Measurements from ENCODE around the gene OSTF1.
A peak's percentile ranks its signal among the peaks of the same experiment; 100 is the strongest.

The OSTF1 gene

GRCh38 chr9:75081632-75082031, 6.7 kb upstream of the OSTF1 start:
- TF ChIP-seq CTCF (IDR thresholded peaks at IDR 0.05; ENCODE audit: low read depth, low read length) (no peak), MYC (IDR thresholded peaks at IDR 0.05; ENCODE audit: low read depth, low read length) (no peak), MAX (IDR thresholded peaks at IDR 0.05; ENCODE audit: low read depth, low read length) (no peak), POLR2A (IDR thresholded peaks at IDR 0.05; ENCODE audit: extremely low read depth, insufficient read length) (no peak)
- no peak overlapping the region for H3K4me3 ChIP-seq (ENCODE audit: low read depth, low read length)
- no peak for DNase-seq (ENCODE audit: low read depth)

- no peak for DNase-seq (ENCODE audit: low read depth)
- H3K4me3 ChIP-seq (ENCODE audit: low read depth, low read length): no peak overlapping the region
- TF ChIP-seq CTCF (IDR thresholded peaks at IDR 0.05; ENCODE audit: low read depth, low read length) (no peak), MAX (IDR thresholded peaks at IDR 0.05; ENCODE audit: low read depth, low read length) (no peak), MYC (IDR thresholded peaks at IDR 0.05; ENCODE audit: low read depth, low read length) (no peak), POLR2A (IDR thresholded peaks at IDR 0.05; ENCODE audit: extremely low read depth, insufficient read length) (no peak)
Measured at GRCh38 chr9:75083188-75083970, 4.9 kb upstream of the OSTF1 start.

GRCh38 chr9:75084081-75084672, 4.1 kb upstream of the OSTF1 start:
- DNase-seq (ENCODE audit: low read depth): no peak
- H3K4me3 ChIP-seq (ENCODE audit: low read depth, low read length): no peak overlapping the region
- no peak for TF ChIP-seq MYC (IDR thresholded peaks at IDR 0.05; ENCODE audit: low read depth, low read length)

- no peak for TF ChIP-seq MAX (IDR thresholded peaks at IDR 0.05; ENCODE audit: low read depth, low read length)
- no peak for TF ChIP-seq CTCF (IDR thresholded peaks at IDR 0.05; ENCODE audit: low read depth, low read length)
- no peak for TF ChIP-seq MYC (IDR thresholded peaks at IDR 0.05; ENCODE audit: low read depth, low read length)
- TF ChIP-seq POLR2A (IDR thresholded peaks at IDR 0.05; ENCODE audit: extremely low read depth, insufficient read length): no peak
- no peak overlapping the region for H3K4me3 ChIP-seq (ENCODE audit: low read depth, low read length)
- no peak for DNase-seq (ENCODE audit: low read depth)
Measured at GRCh38 chr9:75085640-75086039, 2.7 kb upstream of the OSTF1 start.

GRCh38 chr9:75086541-75087288, 1.6 kb upstream of the OSTF1 start:
- no peak for DNase-seq (ENCODE audit: low read depth)
- H3K4me3 ChIP-seq (ENCODE audit: low read depth, low read length): peak overlapping the region; percentile 67
- TF ChIP-seq MYC (IDR thresholded peaks at IDR 0.05; ENCODE audit: low read depth, low read length) (no peak), POLR2A (IDR thresholded peaks at IDR 0.05; ENCODE audit: extremely low read depth, insufficient read length) (no peak), MAX (IDR thresholded peaks at IDR 0.05; ENCODE audit: low read depth, low read length) (no peak), CTCF (IDR thresholded peaks at IDR 0.05; ENCODE audit: low read depth, low read length) (no peak)

GRCh38 chr9:75087289-75087823, 958 bp upstream of the OSTF1 start:
- TF ChIP-seq MYC (IDR thresholded peaks at IDR 0.05; ENCODE audit: low read depth, low read length) (no peak), MAX (IDR thresholded peaks at IDR 0.05; ENCODE audit: low read depth, low read length) (no peak), POLR2A (IDR thresholded peaks at IDR 0.05; ENCODE audit: extremely low read depth, insufficient read length) (no peak), CTCF (IDR thresholded peaks at IDR 0.05; ENCODE audit: low read depth, low read length) (no peak)
- H3K4me3 ChIP-seq (ENCODE audit: low read depth, low read length): peak overlapping the region; percentile 67
- DNase-seq (ENCODE audit: low read depth): peak; percentile 40

Measured in NB4 (cell line).